KOPT-K1 (cell line): Measurements from ENCODE around the gene LHPP.

Experiments
- H3K27ac ChIP-seq: fragments of 200-600 bp; sonication (generic); 2 replicates; pipeline ENCODE4 v1.5.1; 2016; ENCODE audit warnings: antibody characterized with exemption, mild to moderate bottlenecking, low read depth, low read length; ENCODE audit not compliant: poor library complexity, severe bottlenecking
- H3K36me3 ChIP-seq: fragments of 200-600 bp; sonication (generic); 2 replicates; pipeline ENCODE4 v1.5.1; 2017; ENCODE audit warnings: antibody characterized with exemption, mild to moderate bottlenecking, low read length, moderate library complexity; ENCODE audit not compliant: insufficient read depth
- H3K9me3 ChIP-seq: fragments of 200-600 bp; sonication (generic); 2 replicates; pipeline ENCODE4 v1.5.1; 2017; ENCODE audit warnings: antibody characterized with exemption, low read length, mild to moderate bottlenecking; ENCODE audit not compliant: insufficient read depth, poor library complexity, severe bottlenecking

Gene LHPP

DNA sequence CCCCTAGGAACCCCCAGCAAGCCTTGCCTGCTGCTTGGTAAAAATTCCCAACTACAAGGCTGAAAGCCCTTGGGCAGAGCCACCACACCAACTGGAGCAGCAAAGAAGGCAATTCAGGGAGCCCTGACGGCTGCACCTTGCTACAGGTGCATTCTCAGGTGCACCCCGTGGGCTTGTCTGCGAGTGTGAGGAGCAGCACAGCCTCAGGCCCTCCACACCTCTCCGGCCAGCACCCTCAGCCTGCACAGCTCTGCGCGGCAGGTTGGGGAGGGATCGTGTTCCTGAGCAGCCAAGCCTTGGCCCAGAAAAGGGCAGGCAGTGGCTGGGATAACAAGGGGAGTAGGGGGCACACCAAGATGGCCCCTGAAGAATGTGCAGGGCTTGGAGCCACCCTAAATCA lies 178.4 kb downstream of the LHPP start:
- Histone ChIP-seq H3K9me3 (no peaks in the 10 kb centered on the region), H3K36me3 (no peaks in the 10 kb centered on the region), H3K27ac (peak overlapping the region; percentile 97)

DNA sequence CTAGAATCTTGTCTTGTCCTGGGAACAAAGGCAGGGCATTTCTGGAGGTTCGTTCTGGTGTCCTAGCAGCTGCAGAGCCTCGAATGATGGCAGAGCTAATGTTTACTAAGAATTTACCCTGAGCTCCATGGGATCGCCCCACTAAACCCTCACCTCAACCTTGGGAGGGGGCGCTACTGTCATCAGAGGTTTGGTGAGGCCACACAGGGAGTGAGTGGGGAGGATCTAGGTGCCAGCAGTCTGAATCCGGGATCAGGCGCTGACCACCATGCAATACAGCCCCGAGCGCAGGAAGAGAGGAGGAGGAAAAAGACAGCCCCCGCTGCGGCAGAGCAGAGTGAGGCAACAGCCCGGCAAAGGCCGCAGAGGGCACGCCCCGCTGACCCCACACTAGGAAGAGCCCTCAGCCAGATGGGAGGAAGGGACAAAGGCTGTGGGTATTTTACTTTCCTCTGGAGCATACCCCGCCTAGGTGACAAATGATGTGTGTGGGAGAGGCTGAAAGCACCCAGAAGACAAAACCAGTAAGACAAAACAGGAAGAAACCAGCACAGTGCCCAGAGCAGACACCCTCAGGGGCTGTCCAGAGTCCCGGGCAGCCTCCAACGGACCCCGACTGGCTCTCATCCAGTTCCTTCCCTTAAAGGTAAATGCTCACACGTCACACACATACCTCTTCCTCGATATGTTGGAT lies 179.1 kb downstream of the LHPP start:
- peak overlapping the region; percentile 97 for H3K27ac ChIP-seq
- H3K9me3 ChIP-seq: no peaks in the 10 kb centered on the region
- H3K36me3 ChIP-seq: no peaks in the 10 kb centered on the region

DNA sequence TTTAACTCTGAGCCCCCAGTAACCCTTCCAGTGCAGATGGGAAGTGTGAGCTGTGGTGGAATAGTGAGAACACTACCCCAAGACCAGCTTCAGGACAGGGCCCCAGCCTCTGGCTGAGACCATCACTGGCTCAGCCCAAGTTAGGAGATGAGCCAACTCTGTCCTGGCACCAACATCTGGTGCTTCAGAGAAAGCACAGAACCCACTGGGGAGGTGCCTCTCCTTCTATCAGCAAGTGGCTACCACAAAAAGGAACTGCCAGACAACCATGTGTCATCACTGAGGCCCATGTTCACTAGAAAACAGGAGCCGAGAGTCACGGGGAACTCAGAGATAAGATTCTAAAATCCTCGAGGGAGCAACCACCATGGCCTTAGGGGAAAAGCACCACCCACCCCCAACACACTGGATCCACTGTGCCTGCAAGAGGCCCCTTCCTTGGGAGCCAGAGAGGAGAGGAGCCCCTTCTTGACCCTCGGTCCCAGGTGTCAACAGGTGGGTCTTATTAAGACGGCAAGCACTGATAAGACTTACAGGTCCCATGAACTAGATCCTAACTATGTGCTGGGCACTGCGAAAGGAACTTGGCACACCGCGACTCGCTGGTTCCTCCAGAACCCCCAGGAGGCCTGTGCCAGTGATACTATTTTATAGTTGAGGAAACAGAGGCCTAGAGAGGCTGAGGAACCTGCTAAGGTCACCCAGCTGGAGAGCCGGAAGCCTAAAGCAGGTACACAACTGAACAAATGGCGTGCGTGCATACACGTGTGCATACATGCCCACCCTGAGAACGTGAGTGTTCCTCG lies 179.9 kb downstream of the LHPP start:
- peak overlapping the region; percentile 97 for H3K27ac ChIP-seq
- no peaks in the 10 kb centered on the region for H3K9me3 ChIP-seq
- no peaks in the 10 kb centered on the region for H3K36me3 ChIP-seq

DNA sequence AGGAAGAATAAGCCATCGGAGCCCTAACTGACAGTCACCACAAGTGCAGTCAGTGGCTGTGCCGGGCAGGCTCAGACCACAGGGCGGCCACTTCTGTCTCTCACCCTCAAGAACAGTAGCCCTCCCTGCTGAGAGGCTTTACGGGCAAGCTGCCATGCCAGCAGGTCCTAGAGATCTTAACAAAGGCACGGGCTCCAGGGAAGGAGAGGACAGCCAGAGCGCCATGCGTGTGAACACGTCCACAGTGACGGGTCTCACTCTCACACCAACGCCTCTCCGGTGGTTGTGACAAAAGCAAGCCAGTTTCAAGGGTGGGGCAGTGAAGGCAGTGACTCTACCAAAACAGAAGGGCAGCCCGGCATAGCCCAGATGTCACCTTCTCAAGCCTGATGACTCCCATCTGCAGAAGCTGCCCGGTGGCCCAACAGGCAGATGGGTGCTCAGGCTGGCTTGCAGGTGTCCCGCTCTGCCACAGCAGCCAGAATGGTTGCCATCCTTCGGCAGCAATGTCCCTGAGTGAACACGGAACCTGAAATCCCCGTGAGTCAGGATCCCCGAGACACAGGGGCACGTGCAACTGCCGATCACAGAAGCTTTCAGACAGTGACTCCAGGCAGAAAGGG lies 180.6 kb downstream of the LHPP start:
- Histone ChIP-seq H3K9me3 (no peaks in the 10 kb centered on the region), H3K27ac (peak overlapping the region; percentile 97), H3K36me3 (no peaks in the 10 kb centered on the region)

DNA sequence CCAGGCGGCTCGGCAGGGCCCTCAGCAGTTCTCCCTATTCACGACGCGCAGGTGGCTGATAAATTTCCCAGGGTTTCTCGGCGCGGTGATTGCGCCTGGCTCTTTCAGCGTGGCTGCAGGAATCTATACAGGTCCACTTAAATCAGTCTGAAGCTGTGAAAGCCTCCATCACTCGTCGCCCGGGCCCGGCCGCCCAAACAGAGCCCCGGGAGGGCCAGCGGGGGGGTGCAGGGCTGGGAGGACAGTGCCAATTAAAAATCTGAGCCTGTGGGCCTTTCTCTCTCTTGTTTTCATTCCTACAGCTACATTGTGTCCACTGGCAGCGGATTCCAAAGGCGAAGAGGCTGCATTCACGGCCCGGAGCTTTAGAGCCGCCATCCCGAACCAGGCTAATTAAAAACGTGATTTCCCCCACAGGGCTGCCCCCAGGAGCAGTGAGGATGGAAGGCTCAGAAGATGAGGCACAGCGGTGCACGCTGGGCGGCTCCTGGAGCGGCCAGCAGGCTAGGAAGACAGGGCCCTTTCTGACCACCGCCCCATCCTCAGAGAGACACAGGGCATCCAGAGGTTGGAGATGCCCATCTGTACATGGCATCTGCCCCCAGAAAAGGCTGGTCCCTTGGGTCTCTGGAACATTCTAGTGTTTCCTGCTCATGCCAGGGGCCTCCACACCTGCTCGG lies 181.8 kb downstream of the LHPP start:
- Histone ChIP-seq H3K9me3 (no peaks in the 10 kb centered on the region), H3K36me3 (no peaks in the 10 kb centered on the region), H3K27ac (peak overlapping the region; percentile 97)

DNA sequence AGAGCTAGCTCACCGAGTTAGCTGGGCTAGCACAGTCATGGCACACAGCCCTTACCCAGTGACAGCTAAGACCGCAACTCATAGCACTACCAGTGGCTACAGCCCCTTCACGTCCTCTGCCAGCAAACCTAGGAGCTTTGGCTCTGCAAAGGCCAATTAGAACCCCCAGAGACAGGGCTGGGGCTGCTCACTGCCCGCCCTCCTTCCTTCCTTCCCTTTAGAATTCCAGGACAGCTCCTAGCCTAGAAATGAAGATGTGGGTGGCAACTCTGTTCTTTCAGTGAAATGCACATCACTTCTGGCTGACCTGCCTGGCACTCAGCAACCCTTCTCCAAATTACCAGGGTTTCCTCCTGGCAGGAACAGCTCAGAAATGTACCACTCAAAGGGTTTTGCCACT lies 182.6 kb downstream of the LHPP start:
- peak overlapping the region; percentile 97 for H3K27ac ChIP-seq

DNA sequence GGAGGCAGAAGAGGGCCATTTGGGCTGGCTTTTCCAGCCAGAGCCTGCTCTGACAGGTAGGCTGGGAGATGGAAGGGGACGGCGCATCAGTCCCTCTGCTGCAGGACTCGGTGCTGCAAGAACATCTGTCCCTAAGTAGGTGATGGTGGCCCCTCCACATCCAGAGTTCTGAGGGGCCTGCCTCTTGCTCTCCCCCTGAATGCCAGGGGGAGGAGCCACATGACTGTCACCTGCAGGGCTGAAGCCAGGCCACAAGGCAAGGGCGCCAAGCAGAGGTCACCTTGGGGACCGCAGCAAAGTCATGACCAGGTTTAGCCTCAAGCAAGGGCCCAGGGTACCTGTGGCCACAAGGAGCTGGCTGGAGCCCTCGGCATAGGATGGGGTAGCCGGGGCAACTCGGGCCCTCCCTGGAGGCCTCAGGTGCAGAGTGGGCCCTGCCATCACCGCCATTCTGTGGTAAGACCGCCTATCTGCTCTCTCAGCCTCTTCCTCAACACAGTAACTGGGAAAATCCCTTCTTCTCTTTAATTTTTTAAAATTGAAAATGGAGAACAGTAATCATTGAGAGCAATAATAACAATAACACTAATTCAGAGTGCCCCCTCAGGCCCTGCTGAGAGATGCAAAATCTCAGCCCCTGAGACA lies 183.3 kb downstream of the LHPP start:
- Histone ChIP-seq H3K36me3 (no peaks in the 10 kb centered on the region), H3K9me3 (no peaks in the 10 kb centered on the region), H3K27ac (peak overlapping the region; percentile 97)

More for the DNA sequence above, 182.6 kb downstream of the LHPP start:
- Histone ChIP-seq H3K36me3 (no peaks in the 10 kb centered on the region), H3K9me3 (no peaks in the 10 kb centered on the region)

DNA sequence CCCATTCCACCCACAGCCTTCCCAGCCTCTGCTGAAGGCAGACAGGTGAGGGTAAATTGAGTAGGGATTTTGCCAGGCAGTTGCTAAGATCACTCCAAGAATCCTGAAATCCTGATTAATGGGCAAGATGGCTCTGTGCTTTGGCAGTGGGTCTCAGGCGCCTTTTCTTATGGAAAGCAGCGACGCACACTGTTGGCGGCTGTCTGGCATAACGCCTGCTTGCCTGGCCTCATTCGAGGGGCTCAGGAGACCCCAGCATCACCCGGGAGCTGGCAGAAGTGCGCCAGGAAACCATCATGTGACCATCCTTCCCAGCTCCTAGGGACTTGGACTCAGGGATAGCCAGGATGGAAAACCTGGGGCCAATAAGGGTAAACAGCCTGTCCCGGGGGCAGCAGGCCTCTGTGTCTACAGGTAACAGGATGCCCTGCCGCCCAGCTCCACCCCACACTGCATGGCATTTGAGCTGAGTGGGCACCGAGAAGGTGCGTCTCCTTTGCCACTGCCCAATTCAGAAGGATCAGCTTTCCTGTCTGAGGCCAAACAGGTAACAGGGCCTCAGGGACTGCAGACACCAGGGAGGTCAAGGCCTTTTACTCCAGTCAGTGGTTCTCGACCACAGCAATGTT lies 184.0 kb downstream of the LHPP start:
- peak overlapping the region; percentile 97 for H3K27ac ChIP-seq
- H3K9me3 ChIP-seq: no peaks in the 10 kb centered on the region
- H3K36me3 ChIP-seq: no peaks in the 10 kb centered on the region

DNA sequence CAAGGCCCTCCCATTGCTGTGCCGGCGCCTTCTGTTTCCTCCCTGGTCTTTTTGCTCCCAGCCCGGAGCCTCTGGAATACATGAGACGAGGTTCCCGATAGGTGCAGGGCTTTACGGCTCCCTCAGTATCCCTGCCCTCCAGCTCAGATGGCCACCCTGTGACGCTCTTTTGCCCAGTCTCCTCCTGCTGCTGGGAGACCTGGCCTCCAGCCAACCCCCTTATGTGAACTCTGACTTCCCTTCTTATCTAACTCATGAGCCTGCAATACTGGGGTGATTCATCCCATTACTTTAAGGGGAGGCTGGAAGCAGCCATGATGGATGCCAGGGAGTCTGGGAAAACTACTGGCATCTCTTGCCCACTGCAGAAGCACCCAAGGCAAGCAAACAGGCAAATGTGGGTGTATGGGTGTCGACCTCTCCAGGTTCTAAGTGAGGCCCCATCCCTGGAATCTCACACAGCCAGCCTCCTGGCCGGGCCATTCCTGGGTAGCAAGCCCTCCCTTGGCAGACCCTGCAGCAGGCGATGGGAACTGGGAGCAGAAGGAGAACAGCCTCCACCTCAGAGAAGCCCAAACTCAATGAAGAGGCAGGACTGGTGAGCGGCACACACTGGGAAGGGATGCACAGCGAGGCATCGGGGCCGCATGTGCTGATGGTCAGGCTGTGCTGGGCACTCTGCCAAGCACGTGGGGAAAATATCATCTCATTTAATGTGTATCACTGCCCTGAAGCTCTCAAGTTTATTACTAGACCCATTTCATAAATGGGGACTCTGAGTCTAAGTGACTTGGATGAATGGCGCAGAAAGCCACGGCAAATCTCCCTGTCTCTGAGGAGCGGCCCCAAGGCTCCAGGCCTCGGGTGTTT lies 185.1 kb downstream of the LHPP start:
- no peaks in the 10 kb centered on the region for H3K9me3 ChIP-seq
- H3K27ac ChIP-seq: peak overlapping the region; percentile 97
- no peaks in the 10 kb centered on the region for H3K36me3 ChIP-seq

DNA sequence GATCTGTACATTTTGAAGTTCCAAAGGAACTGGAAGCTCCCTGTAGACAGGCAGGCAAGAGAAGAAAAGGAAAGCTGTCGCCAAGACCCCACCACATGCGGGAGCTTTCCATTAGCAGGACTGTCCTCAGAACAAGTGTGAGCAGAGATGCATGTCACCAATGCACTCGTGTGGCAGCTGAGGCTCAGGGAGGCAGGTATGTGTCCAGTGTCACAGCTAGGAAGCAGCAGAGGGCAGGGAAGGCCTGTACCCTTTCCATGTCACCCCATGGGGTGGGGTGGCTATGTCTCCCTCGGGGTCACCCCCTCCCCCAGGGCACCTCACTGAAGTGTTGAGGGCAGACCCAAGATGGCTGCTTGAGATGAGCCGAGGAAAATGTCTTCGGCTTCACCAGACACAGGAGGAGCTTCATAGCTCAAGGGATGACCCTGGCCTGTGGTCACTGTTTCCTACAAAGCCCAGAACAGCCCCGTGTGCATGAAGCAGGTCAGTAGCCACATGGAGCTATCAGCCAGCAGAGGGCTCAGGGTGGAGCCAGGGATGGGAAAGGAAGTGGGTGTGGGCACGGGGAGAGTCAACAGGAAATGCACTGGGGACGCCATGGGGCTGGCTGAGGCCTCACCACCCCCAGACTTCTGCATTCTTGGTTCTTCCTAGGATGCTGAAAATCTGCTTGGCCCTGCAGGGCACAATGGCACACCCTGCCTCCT lies 186.0 kb downstream of the LHPP start:
- Histone ChIP-seq H3K36me3 (no peaks in the 10 kb centered on the region), H3K9me3 (no peaks in the 10 kb centered on the region), H3K27ac (peak overlapping the region; percentile 97)

DNA sequence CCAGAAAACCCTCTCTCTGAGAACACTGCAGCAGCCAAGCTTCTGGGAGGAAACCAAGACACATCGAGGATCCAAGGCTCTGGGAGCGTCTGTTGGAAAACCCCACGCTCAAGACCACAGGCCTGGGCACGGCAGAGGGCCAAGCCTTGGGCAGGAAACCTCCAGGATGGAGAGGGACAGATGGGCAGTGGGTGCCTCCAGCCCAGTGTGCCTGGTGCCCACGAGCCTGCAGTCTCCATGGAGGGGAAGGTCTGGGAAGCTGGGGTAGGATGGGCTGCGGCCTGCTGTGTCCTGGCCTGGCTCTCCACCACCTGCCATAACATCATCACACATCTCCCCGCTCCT lies 186.5 kb downstream of the LHPP start:
- Histone ChIP-seq H3K36me3 (no peaks in the 10 kb centered on the region), H3K27ac (peak overlapping the region; percentile 97)

DNA sequence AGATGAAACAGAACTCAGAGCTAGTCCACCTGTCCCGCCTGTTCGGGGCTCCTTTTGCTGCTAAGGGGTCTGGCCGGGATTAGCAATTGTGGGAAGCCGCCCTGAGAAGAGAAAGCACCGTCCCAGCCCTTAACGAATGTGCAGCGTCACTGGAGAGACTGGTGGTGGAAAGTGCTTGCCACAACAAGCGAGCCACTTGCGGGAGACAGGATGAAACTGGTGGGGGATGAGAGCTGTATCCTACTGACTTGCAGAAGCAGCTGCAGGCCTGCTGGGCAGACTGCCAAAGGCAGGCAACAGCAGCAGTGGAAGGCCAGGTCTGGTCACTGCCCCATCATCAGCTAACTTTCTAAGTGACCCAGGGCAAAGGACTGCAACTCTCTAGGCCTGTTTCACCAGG lies 187.1 kb downstream of the LHPP start:
- Histone ChIP-seq H3K27ac (peak overlapping the region; percentile 97), H3K36me3 (no peaks in the 10 kb centered on the region), H3K9me3 (no peaks in the 10 kb centered on the region)

More for the DNA sequence above, 186.5 kb downstream of the LHPP start:
- H3K9me3 ChIP-seq: no peaks in the 10 kb centered on the region

DNA sequence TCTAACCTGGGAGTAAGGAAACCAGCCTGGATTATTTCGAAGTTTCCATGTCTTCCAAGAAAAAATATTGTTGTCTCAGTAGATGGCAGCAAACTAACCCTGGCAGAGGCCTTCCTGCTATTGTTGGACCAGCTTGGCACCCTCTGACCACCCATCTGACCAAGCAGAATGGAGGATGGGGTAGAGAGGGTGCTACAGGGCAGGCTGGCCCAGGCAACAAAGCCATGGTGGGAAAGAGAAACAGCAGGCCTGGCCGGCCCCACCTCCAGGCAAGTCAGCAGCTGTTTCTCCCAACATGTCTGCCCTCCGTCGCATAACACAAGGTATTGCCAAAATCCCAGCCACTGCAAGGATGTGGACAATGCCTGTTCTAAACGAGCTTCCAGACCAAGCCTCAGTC lies 187.6 kb downstream of the LHPP start:
- Histone ChIP-seq H3K9me3 (no peaks in the 10 kb centered on the region), H3K27ac (peak overlapping the region; percentile 97), H3K36me3 (no peaks in the 10 kb centered on the region)
